HEK293T (cell line): ENCODE measurements around the gene DGKE.

ENCODE experiments used
- BHLHE40 ChIP-seq: fragments of 450-650 bp; IDR thresholded peaks from 2 replicates; pipeline ENCODE4 v1.6.1; 2016; ENCODE audit warnings: mild to moderate bottlenecking, moderate library complexity, borderline replicate concordance
- CTBP1 ChIP-seq: fragments of 450-650 bp; IDR thresholded peaks from 2 replicates; pipeline ENCODE4 v1.6.1; 2016; ENCODE audit warnings: borderline replicate concordance
- FOXA1 ChIP-seq: fragments of 450-650 bp; IDR thresholded peaks from 2 replicates; pipeline ENCODE4 v1.6.1; 2016; ENCODE audit warnings: mild to moderate bottlenecking
- FOXK2 ChIP-seq: fragments of 450-650 bp; IDR thresholded peaks from 2 replicates; pipeline ENCODE4 v1.6.1; 2016; ENCODE audit warnings: mild to moderate bottlenecking
- FOXM1 ChIP-seq: fragments of 450-650 bp; IDR thresholded peaks from 2 replicates; pipeline ENCODE4 v1.6.1; 2017; ENCODE audit warnings: mild to moderate bottlenecking, borderline replicate concordance
- HDGF ChIP-seq: fragments of 450-650 bp; IDR thresholded peaks from 2 replicates; pipeline ENCODE4 v1.6.1; 2017; ENCODE audit warnings: antibody characterized with exemption, borderline replicate concordance
- L3MBTL2 ChIP-seq: fragments of 450-650 bp; conservative IDR thresholded peaks from 2 replicates; pipeline ENCODE4 v1.6.1; 2016; ENCODE audit warnings: mild to moderate bottlenecking
- NFRKB ChIP-seq: fragments of 450-650 bp; IDR thresholded peaks from 2 replicates; pipeline ENCODE4 v1.6.1; 2016; ENCODE audit warnings: mild to moderate bottlenecking, moderate library complexity
- SP1 ChIP-seq: fragments of 450-650 bp; IDR thresholded peaks from 2 replicates; pipeline ENCODE4 v1.6.1; 2017
- SUZ12 ChIP-seq: fragments of 450-650 bp; IDR thresholded peaks from 2 replicates; pipeline ENCODE4 v1.6.1; 2016; ENCODE audit warnings: mild to moderate bottlenecking
- ZNF384 ChIP-seq: fragments of 450-650 bp; IDR thresholded peaks from 2 replicates; pipeline ENCODE4 v1.6.1; 2016

GRCh38 chr17:56918916-56919315 lies 85.0 kb downstream of the DGKE start:
- TF ChIP-seq HDGF (no peak), CTBP1 (no peak), SUZ12 (no peak), FOXK2 (no peak), FOXA1 (no peak), FOXM1 (no peak), SP1 (no peak), NFRKB (no peak), BHLHE40 (no peak), ZNF384 (no peak), L3MBTL2 (no peak)
